GM21360 (cell line): ENCODE results near the gene IGSF21.
"Not testable (repeated sequence)": the region's sequence is repeated elsewhere in the genome, so short reads cannot be mapped to it uniquely, and the experiment has no call there.

Experiments used
- ATAC-seq: cut with Tn5 transposase; IDR thresholded peaks from one replicate; pipeline ENCODE4 v1.9.1; 2021; ENCODE audit warnings: mild to moderate bottlenecking, moderate library complexity; ENCODE audit not compliant: unreplicated experiment

IGSF21 gene

GRCh38 chr1:18351735-18352134, 244.1 kb downstream of the IGSF21 start:
- no peak for ATAC-seq

GRCh38 chr1:18352636-18353265, 245.2 kb downstream of the IGSF21 start:
- no peak for ATAC-seq

- ATAC-seq: no peak
These were observed 245.9 kb downstream of the IGSF21 start for GRCh38 chr1:18353528-18353927.

GRCh38 chr1:18353992-18354391, 246.4 kb downstream of the IGSF21 start:
- no peak for ATAC-seq

- ATAC-seq: no peak
These were observed 247.0 kb downstream of the IGSF21 start for GRCh38 chr1:18354612-18355011.

DNA sequence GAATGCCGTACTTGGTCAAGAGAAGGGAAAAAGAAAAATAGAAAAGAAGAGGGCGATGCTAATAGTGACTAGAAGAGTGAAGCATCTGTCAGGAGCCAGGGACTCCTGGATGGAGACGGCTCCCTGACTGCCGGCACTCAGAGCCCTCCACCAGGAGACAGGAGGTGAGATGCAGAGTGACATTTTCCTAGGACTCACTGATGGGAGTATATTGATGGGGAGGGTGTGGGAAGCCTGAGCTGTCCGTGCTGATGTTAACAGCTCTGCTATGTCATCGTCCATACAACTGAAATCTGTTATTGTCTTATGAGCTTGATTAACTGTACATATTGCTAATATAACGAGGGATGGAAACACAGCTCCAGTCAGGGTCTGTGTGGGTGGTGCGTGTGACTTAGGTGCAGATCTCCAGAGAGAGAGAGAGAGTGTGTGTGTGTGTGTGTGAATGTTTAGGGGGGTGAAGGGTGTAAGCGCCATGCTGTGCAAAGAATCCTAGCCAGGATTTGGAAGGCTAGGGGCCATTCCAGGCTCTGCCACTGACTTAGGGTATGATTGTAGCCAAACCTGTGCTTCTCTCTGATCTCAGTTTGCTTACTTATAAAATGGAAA, 250.1 kb downstream of the IGSF21 start:
- ATAC-seq: no peak

DNA sequence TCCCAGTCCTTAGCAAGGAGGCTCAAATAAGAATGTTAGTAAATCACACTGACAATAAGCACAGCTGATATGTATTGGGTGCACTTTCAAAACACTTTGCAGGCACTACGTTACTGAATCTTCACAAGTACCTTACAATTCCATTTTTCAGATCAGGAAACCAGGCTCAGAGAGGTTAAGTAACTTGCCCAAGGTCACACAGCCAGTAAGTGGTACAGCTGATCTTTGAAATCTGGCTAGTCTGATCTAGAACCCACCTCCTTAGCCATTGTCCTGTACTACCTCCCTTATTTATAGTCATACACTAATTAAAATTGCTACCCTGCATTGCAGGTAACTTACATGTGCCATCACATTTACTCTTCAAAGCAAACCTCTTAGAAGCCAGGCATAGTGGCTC, 251.0 kb downstream of the IGSF21 start:
- no peak for ATAC-seq

GRCh38 chr1:18360251-18360650, 252.7 kb downstream of the IGSF21 start:
- no peak for ATAC-seq

DNA sequence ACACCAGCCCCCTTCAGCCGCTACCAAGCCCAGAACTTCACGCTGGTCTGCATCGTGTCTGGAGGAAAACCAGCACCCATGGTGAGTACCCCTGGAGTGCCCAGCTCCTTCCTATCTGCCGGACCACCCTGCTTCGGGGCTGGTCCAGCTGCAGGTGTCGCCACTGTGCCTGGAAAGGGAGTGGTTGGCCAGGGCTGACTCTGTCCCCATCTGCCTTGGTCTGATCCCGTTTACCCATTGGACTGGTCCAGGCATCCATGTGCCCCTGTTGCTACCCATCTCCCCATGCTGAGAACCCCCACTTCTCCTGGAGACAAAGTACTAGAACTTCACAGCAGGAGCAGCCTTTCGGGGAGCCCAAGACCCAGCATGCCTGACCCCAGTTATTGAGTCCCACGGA, 254.6 kb downstream of the IGSF21 start:
- no peak for ATAC-seq

- no peak for ATAC-seq
These were observed 255.8 kb downstream of the IGSF21 start for GRCh38 chr1:18363436-18363835.

DNA sequence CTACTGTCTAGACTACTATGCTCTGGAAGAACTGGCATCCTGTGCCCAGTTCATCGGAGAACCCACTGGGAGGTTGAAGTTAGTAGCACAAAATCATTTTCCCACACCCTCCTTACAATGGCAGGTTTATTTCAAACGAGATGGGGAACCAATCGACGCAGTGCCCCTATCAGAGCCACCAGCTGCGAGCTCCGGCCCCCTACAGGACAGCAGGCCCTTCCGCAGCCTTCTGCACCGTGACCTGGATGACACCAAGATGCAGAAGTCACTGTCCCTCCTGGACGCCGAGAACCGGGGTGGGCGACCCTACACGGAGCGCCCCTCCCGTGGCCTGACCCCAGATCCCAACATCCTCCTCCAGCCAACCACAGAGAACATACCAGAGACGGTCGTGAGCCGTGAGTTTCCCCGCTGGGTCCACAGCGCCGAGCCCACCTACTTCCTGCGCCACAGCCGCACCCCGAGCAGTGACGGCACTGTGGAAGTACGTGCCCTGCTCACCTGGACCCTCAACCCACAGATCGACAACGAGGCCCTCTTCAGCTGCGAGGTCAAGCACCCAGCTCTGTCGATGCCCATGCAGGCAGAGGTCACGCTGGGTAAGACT, 257.6 kb downstream of the IGSF21 start:
- no peak for ATAC-seq

GRCh38 chr1:18372505-18372904, 264.9 kb downstream of the IGSF21 start:
- ATAC-seq: not testable (repeated sequence)

DNA sequence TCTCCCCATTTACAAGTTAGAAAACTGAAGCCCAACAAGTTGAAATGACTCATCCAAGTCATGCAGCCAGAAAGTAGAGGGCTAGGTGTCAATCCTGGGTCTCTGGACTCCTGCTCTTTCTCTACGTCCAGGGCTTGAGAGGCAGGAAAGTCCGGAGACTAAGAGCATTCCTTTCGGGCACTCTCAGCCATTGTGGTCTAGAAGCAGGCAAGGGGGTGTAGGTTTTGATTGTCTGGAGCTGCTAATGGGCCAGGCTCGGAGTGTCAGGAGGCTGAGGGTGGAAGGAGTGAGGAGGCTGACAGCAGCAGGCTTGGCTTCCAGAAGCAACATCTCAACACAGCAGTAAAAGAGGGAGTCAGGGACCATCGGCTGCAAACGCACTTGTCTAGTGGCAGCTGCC, 265.6 kb downstream of the IGSF21 start:
- no peak for ATAC-seq

GRCh38 chr1:18373882-18374493, 266.4 kb downstream of the IGSF21 start:
- ATAC-seq: no peak

GRCh38 chr1:18376661-18377060, 269.1 kb downstream of the IGSF21 start:
- ATAC-seq: no peak

- ATAC-seq: no peak
These were observed 272.7 kb downstream of the IGSF21 start for GRCh38 chr1:18380288-18380687.

DNA sequence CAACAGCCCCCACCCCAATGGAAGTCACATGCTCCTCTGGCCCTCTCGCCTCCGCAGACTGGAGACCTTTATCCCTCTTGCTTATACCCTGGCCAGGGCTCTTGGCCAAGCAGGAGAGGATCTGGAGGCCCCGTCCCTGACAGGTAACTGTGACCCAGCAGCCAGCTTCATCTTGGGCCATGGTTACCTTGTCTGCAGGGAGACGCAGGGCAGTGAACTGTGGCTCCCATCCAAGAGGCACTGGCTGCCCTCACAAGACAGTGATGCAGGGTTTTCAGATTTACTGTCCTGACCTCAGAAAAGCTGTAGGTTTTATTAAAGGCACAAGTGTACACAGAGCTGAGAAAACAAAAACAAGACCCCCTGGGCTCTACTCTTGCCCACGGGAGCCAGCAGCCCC, 276.5 kb downstream of the IGSF21 start:
- ATAC-seq: no peak

- no peak for ATAC-seq
These were observed 276.9 kb downstream of the IGSF21 start for GRCh38 chr1:18384471-18384870.

GRCh38 chr1:18385239-18385790, 277.7 kb downstream of the IGSF21 start:
- ATAC-seq: no peak

GRCh38 chr1:18386591-18386990, 279.0 kb downstream of the IGSF21 start:
- ATAC-seq: no peak

DNA sequence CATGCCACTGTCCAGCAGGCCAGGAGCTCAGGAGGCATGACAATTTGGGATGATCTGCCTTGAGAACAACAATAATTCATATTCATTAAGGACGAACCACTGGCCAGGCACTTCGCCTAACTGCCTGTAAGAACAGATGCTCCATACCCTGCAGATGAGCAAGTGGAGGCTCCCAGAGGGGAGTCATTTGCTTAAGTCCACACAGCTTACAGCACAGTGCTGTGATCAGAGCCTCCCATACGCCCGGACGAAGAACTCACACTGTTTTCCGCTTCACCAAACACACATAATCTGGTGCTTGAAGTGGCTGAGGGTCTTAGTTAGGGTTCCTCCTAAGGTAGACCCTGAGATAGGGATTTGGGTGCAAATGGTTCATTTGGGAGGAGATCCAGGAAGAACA, 279.7 kb downstream of the IGSF21 start:
- ATAC-seq: no peak

DNA sequence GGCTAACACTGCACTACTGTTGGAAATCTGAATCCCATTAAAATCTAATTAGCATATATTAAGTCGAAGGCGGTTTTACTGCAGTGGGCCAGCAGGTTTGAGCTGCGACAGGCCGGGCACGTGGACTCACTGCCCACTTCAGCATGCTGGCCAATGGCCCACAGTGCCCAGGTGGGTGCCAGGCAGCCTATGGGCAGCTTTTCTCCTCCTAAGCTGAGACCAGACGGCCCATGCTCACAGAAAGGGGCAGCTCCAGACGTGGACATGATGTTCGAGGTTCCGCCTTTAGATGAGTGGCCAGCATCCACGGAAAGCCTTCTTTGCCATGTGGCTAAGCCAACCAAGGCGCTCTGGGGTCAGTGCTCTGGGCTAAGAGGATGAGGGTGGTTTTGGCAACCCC, 283.4 kb downstream of the IGSF21 start:
- no peak for ATAC-seq
